ENCODE data around the gene FA2H. TPM values are rescaled to one million over a fixed set of nuclear protein-coding genes. Genes with fewer than 3 reads are reported as not detected.
A peak's percentile ranks its signal among the peaks of the same experiment; 100 is the strongest.
"Not testable (repeated sequence)": the region's sequence is repeated elsewhere in the genome, so short reads cannot be mapped to it uniquely, and the experiment has no call there.

The FA2H gene
- 23.0 and 29.5 TPM in 2 replicates for total RNA-seq (2014; rRNA removed; shearing (Covaris generic))

- peak; percentile 94 for DNase-seq (ENCODE audit: low spot score)
Observed at GRCh38 chr16:74774223-74775139, at the start of gene FA2H. TSS of gene FA2H (minus strand) at chr16:74774820. CDS start at chr16:74774755, 65 bp downstream.

GRCh38 chr16:74817851-74818250 lies 43.2 kb upstream of the FA2H start:
- DNase-seq (ENCODE audit: low spot score) = no peak

GRCh38 chr16:74813109-74813641 lies 38.6 kb upstream of the FA2H start:
- DNase-seq (ENCODE audit: low spot score) = peak; percentile 86

- no peak for DNase-seq (ENCODE audit: low spot score)
Observed at GRCh38 chr16:74811911-74812310, 37.3 kb upstream of the FA2H start.

- DNase-seq (ENCODE audit: low spot score) = not testable (repeated sequence)
Observed at GRCh38 chr16:74811216-74811615, 36.6 kb upstream of the FA2H start.

- no peak for DNase-seq (ENCODE audit: low spot score)
Observed at GRCh38 chr16:74807052-74807646, 32.5 kb upstream of the FA2H start.

GRCh38 chr16:74800216-74800871 lies 25.7 kb upstream of the FA2H start:
- DNase-seq (ENCODE audit: low spot score) = no peak

GRCh38 chr16:74797414-74797813 lies 22.8 kb upstream of the FA2H start:
- DNase-seq (ENCODE audit: low spot score) = no peak

GRCh38 chr16:74795104-74795503 lies 20.5 kb upstream of the FA2H start:
- no peak for DNase-seq (ENCODE audit: low spot score)

- no peak for DNase-seq (ENCODE audit: low spot score)
Observed at GRCh38 chr16:74794668-74795067, 20.0 kb upstream of the FA2H start.

GRCh38 chr16:74793571-74793970 lies 19.0 kb upstream of the FA2H start:
- no peak for DNase-seq (ENCODE audit: low spot score)

- no peak for DNase-seq (ENCODE audit: low spot score)
Observed at GRCh38 chr16:74792225-74792624, 17.6 kb upstream of the FA2H start.

- DNase-seq (ENCODE audit: low spot score) = not testable (repeated sequence)
Observed at GRCh38 chr16:74791749-74792148, 17.1 kb upstream of the FA2H start.

GRCh38 chr16:74788108-74788507 lies 13.5 kb upstream of the FA2H start:
- DNase-seq (ENCODE audit: low spot score) = no peak

- no peak for DNase-seq (ENCODE audit: low spot score)
Observed at GRCh38 chr16:74785031-74785430, 10.4 kb upstream of the FA2H start.

GRCh38 chr16:74778646-74779045 lies 4.0 kb upstream of the FA2H start:
- no peak for DNase-seq (ENCODE audit: low spot score)

GRCh38 chr16:74776926-74777325 lies 2.3 kb upstream of the FA2H start:
- DNase-seq (ENCODE audit: low spot score) = no peak

- peak; percentile 27 for DNase-seq (ENCODE audit: low spot score)
Observed at GRCh38 chr16:74775255-74775654, 635 bp upstream of the FA2H start.

GRCh38 chr16:74773446-74774222 lies 986 bp downstream of the FA2H start:
- peak; percentile 47 for DNase-seq (ENCODE audit: low spot score)

- DNase-seq (ENCODE audit: low spot score) = no peak
Observed at GRCh38 chr16:74771656-74772315, 2.8 kb downstream of the FA2H start.
